GM13976 (cell line): ENCODE results near the gene PKD1L1.

Source experiments
- DNase-seq: peaks from one replicate; pipeline ENCODE4 v3.0.0; 2012; ENCODE audit warnings: low spot score
- in situ Hi-C: fragments of 300-500 bp; cut with MboI; formaldehyde crosslinking; loops from one replicate; pipeline ENCODE4 v1.12.0; 2022; ENCODE audit warnings: low sequenced_read_pairs, mixed read lengths, inconsistent platforms; ENCODE audit not compliant: unreplicated experiment
- TF ChIP-seq, protein P1 (sequence below): IDR thresholded peaks from 2 replicates; pipeline ENCODE4 v1.5.1; 2012; ENCODE audit warnings: borderline replicate concordance, mild to moderate bottlenecking; ENCODE audit not compliant: insufficient read depth; ENCODE audit errors: extremely low read depth, missing control alignments, control extremely low read depth

The PKD1L1 gene

DNA sequence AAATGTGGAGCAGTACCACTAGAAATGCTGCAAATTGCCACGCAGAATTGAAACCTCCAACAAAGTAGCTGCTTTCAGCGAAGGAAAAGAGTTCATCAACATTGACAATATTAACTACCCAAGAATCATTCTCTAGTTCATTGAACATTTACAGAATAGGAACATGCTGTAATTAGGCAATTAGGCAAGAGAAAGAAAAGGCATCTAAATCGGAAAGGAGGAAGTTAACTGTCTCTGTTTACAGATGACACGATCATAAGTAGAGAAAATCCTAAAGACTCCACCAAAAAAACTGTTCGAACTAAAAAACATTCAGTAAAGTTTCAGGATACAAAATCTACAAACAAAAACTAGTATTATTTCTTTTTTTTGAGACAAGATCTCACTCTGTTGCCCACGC lies 8.9 kb upstream of the PKD1L1 start:
- DNase-seq: no peak
- TF ChIP-seq, protein P1, sequence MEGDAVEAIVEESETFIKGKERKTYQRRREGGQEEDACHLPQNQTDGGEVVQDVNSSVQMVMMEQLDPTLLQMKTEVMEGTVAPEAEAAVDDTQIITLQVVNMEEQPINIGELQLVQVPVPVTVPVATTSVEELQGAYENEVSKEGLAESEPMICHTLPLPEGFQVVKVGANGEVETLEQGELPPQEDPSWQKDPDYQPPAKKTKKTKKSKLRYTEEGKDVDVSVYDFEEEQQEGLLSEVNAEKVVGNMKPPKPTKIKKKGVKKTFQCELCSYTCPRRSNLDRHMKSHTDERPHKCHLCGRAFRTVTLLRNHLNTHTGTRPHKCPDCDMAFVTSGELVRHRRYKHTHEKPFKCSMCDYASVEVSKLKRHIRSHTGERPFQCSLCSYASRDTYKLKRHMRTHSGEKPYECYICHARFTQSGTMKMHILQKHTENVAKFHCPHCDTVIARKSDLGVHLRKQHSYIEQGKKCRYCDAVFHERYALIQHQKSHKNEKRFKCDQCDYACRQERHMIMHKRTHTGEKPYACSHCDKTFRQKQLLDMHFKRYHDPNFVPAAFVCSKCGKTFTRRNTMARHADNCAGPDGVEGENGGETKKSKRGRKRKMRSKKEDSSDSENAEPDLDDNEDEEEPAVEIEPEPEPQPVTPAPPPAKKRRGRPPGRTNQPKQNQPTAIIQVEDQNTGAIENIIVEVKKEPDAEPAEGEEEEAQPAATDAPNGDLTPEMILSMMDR: no peak
- in situ Hi-C loops: no loop called here

DNA sequence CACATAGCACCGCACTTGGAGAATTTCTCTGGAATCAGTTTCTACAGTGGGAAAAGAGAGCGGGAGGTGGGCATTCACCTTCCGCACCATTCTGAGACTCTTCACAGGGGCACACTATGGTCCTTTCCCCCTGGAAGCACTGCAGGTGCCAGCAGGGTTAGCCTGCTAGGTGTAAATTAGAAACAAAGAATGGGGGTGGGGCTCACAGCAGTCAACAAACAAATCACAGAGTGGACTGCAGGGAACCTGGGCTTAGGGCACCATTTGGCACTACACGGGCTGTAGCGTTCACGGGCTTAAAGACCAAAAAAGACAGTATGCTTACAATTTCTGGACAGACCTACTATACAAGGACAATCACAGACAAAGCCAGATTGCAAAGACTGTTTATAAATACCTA lies 8.0 kb upstream of the PKD1L1 start:
- in situ Hi-C loops: no loop called here
- DNase-seq: no peak

DNA sequence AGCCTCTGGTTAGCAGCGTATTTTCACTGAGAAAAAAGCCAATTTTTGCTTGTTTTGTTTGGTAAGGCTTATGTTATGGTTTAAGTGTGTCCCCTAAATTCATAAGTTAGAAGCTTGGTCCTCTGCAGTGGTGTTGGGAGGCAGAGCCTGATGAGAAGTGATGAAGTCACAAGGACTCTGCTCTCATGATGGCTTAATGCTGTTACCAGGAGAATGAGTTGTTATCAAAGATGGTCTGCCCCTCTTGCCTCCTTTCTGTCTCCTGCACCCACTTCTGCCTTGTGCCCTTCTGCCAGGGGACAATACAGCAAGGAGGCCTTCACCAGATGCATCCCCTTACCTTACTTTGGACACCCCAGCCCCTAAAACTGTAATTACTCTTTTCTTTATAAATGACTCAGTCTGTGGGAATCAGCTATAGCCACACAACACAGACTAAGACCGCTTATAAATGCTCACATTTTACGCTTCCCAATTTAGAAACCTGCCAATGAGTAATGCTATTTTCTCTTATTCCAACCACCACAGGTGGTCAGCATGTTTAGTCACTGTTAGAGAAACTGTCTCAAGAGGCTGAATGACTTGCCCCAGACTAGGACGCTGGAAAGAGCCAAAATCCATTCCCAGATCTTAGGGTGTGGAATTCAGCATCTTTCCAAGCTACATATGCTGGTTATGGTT lies 6.1 kb upstream of the PKD1L1 start:
- TF ChIP-seq, protein P1: no peak
- in situ Hi-C loops: no loop called here
- no peak for DNase-seq

More for the DNA sequence above, 8.0 kb upstream of the PKD1L1 start:
- TF ChIP-seq, protein P1: no peak

DNA sequence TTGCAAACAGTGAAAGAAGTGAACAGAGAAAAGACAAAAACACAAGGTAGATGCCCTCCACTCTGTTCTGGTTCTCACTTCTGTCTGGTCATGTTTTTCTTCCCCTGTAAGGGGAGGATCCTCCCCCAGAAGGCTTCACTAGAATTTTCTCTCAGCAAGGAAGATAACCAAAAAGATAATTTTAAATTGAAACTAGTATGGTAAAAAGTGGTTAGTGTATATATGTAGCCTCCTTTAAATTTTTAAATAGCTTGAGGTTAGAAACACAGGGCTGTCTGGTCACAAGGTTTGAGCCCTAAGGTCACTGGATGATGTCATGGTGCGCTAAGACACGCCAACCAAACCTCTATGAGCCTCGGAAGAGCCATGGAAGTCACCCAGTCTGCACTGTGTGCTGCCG lies 5.6 kb upstream of the PKD1L1 start:
- in situ Hi-C loops: no loop called here
- peak; percentile 65 for DNase-seq
- TF ChIP-seq, protein P1: no peak

DNA sequence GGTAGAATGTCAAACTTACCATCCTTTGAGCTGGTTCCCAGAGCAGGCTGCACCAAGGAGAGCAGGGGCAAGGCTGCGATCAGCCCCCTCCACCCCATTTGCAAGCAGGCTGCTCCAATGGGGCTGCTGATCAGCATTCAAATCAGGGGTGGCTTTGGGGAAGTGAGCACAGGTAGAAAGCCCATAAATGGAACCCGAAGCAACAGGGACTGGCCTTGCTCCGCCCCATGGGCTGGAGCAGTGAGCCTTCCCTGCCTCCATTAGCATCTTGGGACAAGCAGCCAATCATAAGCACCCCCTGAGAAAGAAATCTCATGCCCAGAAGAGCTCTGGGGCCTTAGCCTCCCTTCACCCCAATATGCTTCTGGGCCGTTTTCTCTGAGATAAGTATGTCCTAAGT lies 4.0 kb upstream of the PKD1L1 start:
- TF ChIP-seq, protein P1: no peak
- DNase-seq: no peak
- in situ Hi-C loops: no loop called here

DNA sequence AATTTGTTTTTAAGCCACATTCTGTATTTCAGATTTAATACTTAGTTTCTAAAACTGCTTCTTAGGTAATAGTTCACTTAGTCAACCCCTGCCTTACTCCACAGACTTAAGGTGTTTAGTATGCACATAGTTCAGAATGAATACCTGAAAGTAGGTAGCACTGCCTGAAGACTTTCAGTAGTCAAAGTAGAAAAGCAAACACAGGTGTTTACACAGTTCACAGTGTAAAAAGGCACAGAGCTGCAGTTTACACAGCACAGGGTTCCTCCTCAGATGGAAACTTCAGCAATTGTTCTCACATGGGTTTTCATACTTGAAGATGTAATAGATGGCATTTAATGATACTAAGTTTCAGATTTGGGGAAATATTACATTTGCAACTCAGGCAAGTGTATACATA lies 3.1 kb upstream of the PKD1L1 start:
- DNase-seq: no peak
- TF ChIP-seq, protein P1: no peak
- in situ Hi-C loops: no loop called here

DNA sequence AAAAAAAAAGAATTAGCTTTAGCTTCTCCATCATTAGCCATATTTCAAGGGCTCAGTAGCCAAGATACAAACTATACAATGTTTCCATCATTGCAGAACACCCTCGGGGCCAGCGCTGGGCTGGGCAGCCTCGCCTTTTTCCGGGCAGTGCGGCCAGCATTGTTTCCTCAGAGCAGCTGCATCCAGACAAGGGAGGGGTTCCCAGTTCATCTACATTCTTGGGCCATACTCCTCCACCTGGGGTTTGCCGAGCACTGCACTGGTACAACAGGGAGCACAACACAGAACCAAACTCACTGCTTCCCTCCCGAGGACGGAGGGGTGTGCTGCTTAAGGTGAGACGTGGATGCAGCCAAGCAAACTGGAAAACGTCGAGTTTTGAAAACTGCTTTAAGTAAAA lies 2.4 kb upstream of the PKD1L1 start:
- no peak for DNase-seq
- in situ Hi-C loops: no loop called here
- TF ChIP-seq, protein P1: no peak
